OCI-LY7 (cell line): ENCODE data around the gene PXMP4. TPM values are rescaled to one million over a fixed set of nuclear protein-coding genes. Genes with fewer than 3 reads are reported as not detected.

ENCODE experiments used
- BruUV-seq: library from RNA; stranded (reverse); fragments of 400-500 nt; replicated peaks from 2 replicates; lab custom pipeline; 2021; lab: Mats Ljungman, UMichigan
- CTCF ChIA-PET: fragments of 300-600 bp; sonication (Branson Sonifier 250); formaldehyde crosslinking; loops from one replicate; lab custom pipeline; 2022; ENCODE audit warnings: antibody characterized with exemption; ENCODE audit not compliant: unreplicated experiment; lab: Charles Lee
- POLR2A ChIA-PET: fragments of 300-600 bp; sonication (Branson Sonifier 250); formaldehyde crosslinking; loops from one replicate; lab custom pipeline; 2022; ENCODE audit warnings: antibody characterized with exemption; lab: Charles Lee
- DNase-seq: peaks from one replicate; pipeline ENCODE4 v3.0.0-alpha.2; 2015; ENCODE audit warnings: low spot score
- H2AFZ ChIP-seq: fragments of 200-600 bp; sonication (generic), shearing (Covaris generic); 2 replicates; pipeline ENCODE4 v1.6.1; 2014; ENCODE audit warnings: mild to moderate bottlenecking, antibody characterized with exemption, low read length, moderate library complexity
- H3K27ac ChIP-seq: fragments of 200-600 bp; sonication (generic); 2 replicates; pipeline ENCODE4 v1.5.1; 2014; ENCODE audit warnings: mixed run types, low read depth, mild to moderate bottlenecking, moderate library complexity, low read length, inconsistent platforms; ENCODE audit not compliant: poor library complexity, severe bottlenecking
- H3K36me3 ChIP-seq: fragments of 200-600 bp; sonication (generic); 2 replicates; pipeline ENCODE4 v1.6.1; 2014; ENCODE audit warnings: mild to moderate bottlenecking, antibody characterized with exemption, low read length, moderate library complexity, mixed read lengths; ENCODE audit not compliant: insufficient read depth
- H3K4me1 ChIP-seq: fragments of 200-600 bp; sonication (generic); 2 replicates; pipeline ENCODE4 v1.5.1; 2014; ENCODE audit warnings: mild to moderate bottlenecking, low read length; ENCODE audit not compliant: insufficient read depth, poor library complexity, severe bottlenecking
- H3K4me2 ChIP-seq: fragments of 200-600 bp; sonication (generic); 2 replicates; pipeline ENCODE4 v1.6.1; 2014; ENCODE audit warnings: mild to moderate bottlenecking, low read length
- H3K4me3 ChIP-seq: fragments of 200-600 bp; sonication (generic); 2 replicates; pipeline ENCODE4 v1.5.1; 2014; ENCODE audit warnings: mild to moderate bottlenecking, low read depth, low read length; ENCODE audit not compliant: poor library complexity, severe bottlenecking
- H3K79me2 ChIP-seq: fragments of 200-600 bp; sonication (generic); 2 replicates; pipeline ENCODE4 v1.6.1; 2016; ENCODE audit warnings: low read depth, mild to moderate bottlenecking, low read length, moderate library complexity, mixed read lengths; ENCODE audit not compliant: insufficient read depth
- H3K9me2 ChIP-seq: fragments of 200-600 bp; sonication (generic); 2 replicates; pipeline ENCODE4 v1.6.1; 2016; ENCODE audit warnings: mild to moderate bottlenecking, low read length, mixed read lengths; ENCODE audit not compliant: insufficient read depth
- H3K9me3 ChIP-seq: fragments of 200-600 bp; sonication (generic); 2 replicates; pipeline ENCODE4 v1.6.1; 2014; ENCODE audit warnings: mild to moderate bottlenecking, mixed run types, low read length, mixed read lengths
- H4K20me1 ChIP-seq: fragments of 200-600 bp; sonication (generic); 2 replicates; pipeline ENCODE4 v1.6.1; 2014; ENCODE audit warnings: mild to moderate bottlenecking, antibody characterized with exemption, low read length, moderate library complexity, mixed read lengths; ENCODE audit not compliant: insufficient read depth
- CTCF ChIP-seq: fragments of 200-600 bp; sonication (generic); conservative IDR thresholded peaks from 2 replicates; pipeline ENCODE4 v1.5.1; 2014; ENCODE audit warnings: mild to moderate bottlenecking, antibody characterized with exemption, low read length, moderate library complexity, mixed read lengths
- EZH2phosphoT487 ChIP-seq: fragments of 200-600 bp; sonication (generic); IDR thresholded peaks from 2 replicates; pipeline ENCODE4 v1.6.1; 2018; ENCODE audit warnings: low read depth, borderline replicate concordance, mild to moderate bottlenecking, mixed run types, antibody characterized with exemption, low read length, moderate library complexity, mixed read lengths
- intact Hi-C: fragments of 100-400 bp; cut with micrococcal nuclease; formaldehyde crosslinking; loops from one replicate; pipeline ENCODE4 v1.10.0; 2022; ENCODE audit not compliant: unreplicated experiment
- total RNA-seq, 2 experiments: library from RNA; depleted of rRNA in 1 of 2; stranded (reverse); fragments of >200 nt in 1 of 2; shearing (Covaris generic) in 1 of 2; gene quantifications; 2 replicates each; pipeline ENCODE4 v1.2.3, GENCODE V29; 2014 to 2022

The PXMP4 gene
- total RNA-seq, 2 experiments from 2014 or later = 3.1 to 8.2 TPM

GRCh38 chr20:33689973-33690372 lies 30.1 kb downstream of the PXMP4 start:
- Histone ChIP-seq H3K4me3 (no peak overlapping the region), H3K9me2 (no peaks in the 10 kb centered on the region), H3K79me2 (peaks cover 3% of the 10 kb centered on the region), H3K4me2 (peak overlapping the region; percentile 16; the same call in 1 of the 2 replicates), H3K36me3 (peaks cover 2% of the 10 kb centered on the region), H3K4me1 (peaks cover 49% of the 10 kb centered on the region), H3K9me3 (no peaks in the 10 kb centered on the region), H4K20me1 (peaks cover under 1% of the 10 kb centered on the region; the same call in 1 of the 2 replicates), H2AFZ (peak overlapping the region; percentile 54), H3K27ac (no peak overlapping the region)
- DNase-seq = no peak
- POLR2A ChIA-PET = interaction anchor here (0.7 kb wide), 3 partner anchors 11 to 139 kb away, joined by 3 to 4 read pairs (median 4); no protein-coding TSS in a partner anchor
- intact Hi-C loops = loop anchor here (5.0 to 10.0 kb wide), 3 partner anchors 192 to 1925 kb away; partner anchors contain the start of genes EIF2S2 and SPAG4
- CTCF ChIA-PET = no interaction called here
- TF ChIP-seq EZH2phosphoT487 = no peak
- TF ChIP-seq CTCF = no peak
- BruUV-seq = no TSS peak

GRCh38 chr20:33689493-33689892 lies 30.6 kb downstream of the PXMP4 start:
- no peak overlapping the region for H3K4me3 ChIP-seq
- CTCF ChIA-PET = no interaction called here
- TF ChIP-seq CTCF (no peak), EZH2phosphoT487 (no peak)
- intact Hi-C loops = loop anchor here (5.0 to 10.0 kb wide), 3 partner anchors 193 to 1925 kb away; partner anchors contain the start of genes EIF2S2 and SPAG4
- H3K9me3 ChIP-seq = no peaks in the 10 kb centered on the region
- POLR2A ChIA-PET = interaction anchor here (0.7 kb wide), 3 partner anchors 10 to 140 kb away, joined by 3 to 4 read pairs (median 4); no protein-coding TSS in a partner anchor
- H3K79me2 ChIP-seq = peaks cover 8% of the 10 kb centered on the region
- peak overlapping the region; percentile 54 for H2AFZ ChIP-seq
- H3K4me1 ChIP-seq = peaks cover 49% of the 10 kb centered on the region
- H3K36me3 ChIP-seq = peaks cover 7% of the 10 kb centered on the region
- no peak for DNase-seq
- H3K4me2 ChIP-seq = peak overlapping the region; percentile 16; the same call in 1 of the 2 replicates
- no peak overlapping the region for H3K27ac ChIP-seq
- BruUV-seq = no TSS peak
- peaks cover 6% of the 10 kb centered on the region for H4K20me1 ChIP-seq
- no peaks in the 10 kb centered on the region for H3K9me2 ChIP-seq

- ChIA-PET POLR2A (no interaction called here), CTCF (no interaction called here)
These were observed 31.1 kb downstream of the PXMP4 start for GRCh38 chr20:33688938-33689424.

More at GRCh38 chr20:33688938-33689424, 31.1 kb downstream of the PXMP4 start:
- Histone ChIP-seq H3K9me2 (no peaks in the 10 kb centered on the region), H3K27ac (no peak overlapping the region), H2AFZ (no peak overlapping the region), H3K4me1 (peaks cover 55% of the 10 kb centered on the region), H4K20me1 (peaks cover 11% of the 10 kb centered on the region), H3K4me3 (no peak overlapping the region), H3K9me3 (no peaks in the 10 kb centered on the region), H3K79me2 (peaks cover 13% of the 10 kb centered on the region), H3K36me3 (peaks cover 12% of the 10 kb centered on the region), H3K4me2 (no peak overlapping the region)
- TF ChIP-seq CTCF (no peak), EZH2phosphoT487 (no peak)
- intact Hi-C loops = loop anchor here (5.0 to 10.0 kb wide), 3 partner anchors 193 to 1926 kb away; partner anchors contain the start of genes EIF2S2 and SPAG4
- BruUV-seq = no TSS peak
- no peak for DNase-seq
